KBM-7 (cell line): Measurements from ENCODE around the gene HSPB7.
"Not testable (repeated sequence)": the region's sequence is repeated elsewhere in the genome, so short reads cannot be mapped to it uniquely, and the experiment has no call there.

Experiments
- DNase-seq: peaks from one replicate; pipeline ENCODE4 v3.0.0-alpha.2; 2015
- in situ Hi-C: fragments of 300-500 bp; cut with MboI; formaldehyde crosslinking; loops from 2 replicates; pipeline ENCODE4 v1.14.3; 2020; ENCODE audit warnings: low sequenced_read_pairs, low pct_unique_long_range_greater_than_20kb, mixed read lengths

HSPB7 gene

GRCh38 chr1:16026723-16027484 lies 9.1 kb upstream of the HSPB7 start:
- in situ Hi-C loops = no loop called here
- no peak for DNase-seq

GRCh38 chr1:16026302-16026701 lies 8.5 kb upstream of the HSPB7 start:
- DNase-seq, in situ Hi-C loops: not testable (repeated sequence)

GRCh38 chr1:16023050-16023653 lies 5.3 kb upstream of the HSPB7 start:
- DNase-seq = no peak
- in situ Hi-C loops = no loop called here

- no peak for DNase-seq
- in situ Hi-C loops = no loop called here
Measured at GRCh38 chr1:16022393-16022792, 4.5 kb upstream of the HSPB7 start.

GRCh38 chr1:16021681-16022080 lies 3.8 kb upstream of the HSPB7 start, which contains the start of gene CLCNKA:
CLCNKA (plus strand) TSS chr1:16022036; CDS start chr1:16022620, 584 bp downstream.
- no peak for DNase-seq
- in situ Hi-C loops = no loop called here

- DNase-seq, in situ Hi-C loops: not testable (repeated sequence)
Measured at GRCh38 chr1:16020878-16021277, 3.0 kb upstream of the HSPB7 start.

- in situ Hi-C loops = no loop called here
Measured at GRCh38 chr1:16020325-16020724, 2.5 kb upstream of the HSPB7 start.

GRCh38 chr1:16019644-16020277 lies 1.9 kb upstream of the HSPB7 start:
- in situ Hi-C loops = no loop called here
- no peak for DNase-seq

More at GRCh38 chr1:16020325-16020724, 2.5 kb upstream of the HSPB7 start:
- DNase-seq = no peak

GRCh38 chr1:16018749-16019643 lies 1.2 kb upstream of the HSPB7 start:
- no peak for DNase-seq
- in situ Hi-C loops = no loop called here

GRCh38 chr1:16018308-16018707 lies 465 bp upstream of the HSPB7 start:
- in situ Hi-C loops = no loop called here

GRCh38 chr1:16017076-16017460 lies 775 bp downstream of the HSPB7 start:
- in situ Hi-C loops = no loop called here
- no peak for DNase-seq

More at GRCh38 chr1:16018308-16018707, 465 bp upstream of the HSPB7 start:
- DNase-seq = no peak

GRCh38 chr1:16015960-16016901 lies 1.6 kb downstream of the HSPB7 start:
- DNase-seq = no peak
- in situ Hi-C loops = no loop called here

- in situ Hi-C loops = no loop called here
- DNase-seq = no peak
Measured at GRCh38 chr1:16015491-16015890, 2.4 kb downstream of the HSPB7 start.

- DNase-seq = peak; percentile 30
- in situ Hi-C loops = no loop called here
Measured at GRCh38 chr1:16014509-16015482, 3.0 kb downstream of the HSPB7 start.

GRCh38 chr1:16013908-16014258 lies 4.0 kb downstream of the HSPB7 start:
- no peak for DNase-seq
- in situ Hi-C loops = no loop called here

GRCh38 chr1:16013220-16013907 lies 4.5 kb downstream of the HSPB7 start:
- peak; percentile 54 for DNase-seq
- in situ Hi-C loops = no loop called here
